GM18909 (cell line): ENCODE results near the gene SRGAP2C.
"Not testable (repeated sequence)": the region's sequence is repeated elsewhere in the genome, so short reads cannot be mapped to it uniquely, and the experiment has no call there.

ENCODE experiments used
- ATAC-seq: cut with Tn5 transposase; IDR thresholded peaks from one replicate; pipeline ENCODE4 v1.9.1; 2021; ENCODE audit warnings: mild to moderate bottlenecking; ENCODE audit not compliant: unreplicated experiment, poor library complexity

The SRGAP2C gene

DNA sequence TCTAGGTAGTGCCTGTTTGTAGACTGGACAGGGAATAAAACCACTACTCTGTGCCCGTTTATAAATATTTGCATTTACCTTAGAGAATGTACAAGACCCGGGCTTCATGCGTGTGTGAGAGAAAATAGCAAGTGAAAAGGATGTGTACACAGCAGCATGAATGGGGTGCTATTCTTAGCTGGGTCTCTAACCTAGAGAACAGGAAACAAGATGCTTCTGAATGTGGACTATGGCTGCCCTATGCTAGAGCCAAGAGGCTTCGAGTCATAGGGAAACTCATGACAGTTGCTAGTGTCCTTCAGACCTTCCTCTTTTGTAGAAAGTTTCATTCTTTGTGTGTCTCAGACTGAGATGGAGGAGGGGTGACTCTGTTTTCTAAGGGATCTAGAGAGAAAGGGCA lies 39.9 kb downstream of the SRGAP2C start:
- ATAC-seq, result peak; percentile 99

DNA sequence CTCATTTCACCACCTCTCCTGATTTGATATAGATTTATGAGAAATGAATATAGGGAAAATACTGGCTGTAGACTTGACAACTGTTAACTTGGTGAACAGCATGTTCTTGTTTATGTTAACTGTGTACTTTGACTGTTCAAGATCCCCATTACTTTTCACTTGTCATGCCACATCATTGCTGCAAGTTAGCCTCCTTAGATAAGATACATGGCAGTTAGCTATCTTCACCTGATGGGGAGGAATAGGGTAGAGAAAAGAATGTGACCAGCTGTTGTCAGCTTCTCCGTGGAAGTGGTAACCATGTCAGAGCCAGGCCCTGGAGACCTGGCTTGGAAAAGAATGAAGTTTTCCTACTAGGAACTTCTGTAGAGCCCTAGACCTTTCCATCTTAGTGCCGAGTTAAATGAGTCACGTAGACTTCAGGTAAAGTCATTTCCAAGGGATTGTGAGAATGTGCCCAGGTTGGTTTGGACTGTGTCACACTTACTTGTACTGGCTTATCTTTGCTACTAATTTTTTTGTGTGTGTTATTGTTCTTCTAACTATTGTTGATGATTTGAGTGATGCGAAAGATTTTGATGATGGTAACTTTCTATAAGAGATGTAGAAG lies 41.6 kb downstream of the SRGAP2C start:
- not testable (repeated sequence) for ATAC-seq

DNA sequence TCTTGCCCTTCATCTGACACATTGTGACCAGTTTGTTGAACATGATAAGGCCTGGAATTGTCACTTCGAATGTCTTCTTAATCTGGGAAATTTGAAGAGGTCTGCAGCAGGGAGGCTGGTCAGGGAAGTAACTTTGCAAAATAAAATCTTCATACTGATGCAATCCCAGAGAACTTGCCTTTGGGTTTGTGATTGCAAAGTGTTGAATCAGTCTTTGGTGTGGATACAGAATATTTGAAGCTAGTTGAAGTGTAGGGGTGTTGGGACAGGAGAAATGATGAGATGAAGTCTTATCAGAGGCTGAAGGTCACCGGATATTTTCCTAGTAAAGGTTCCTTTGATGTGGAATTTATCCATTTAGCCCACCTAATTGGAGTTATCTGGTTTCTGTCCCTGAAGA lies 42.1 kb downstream of the SRGAP2C start:
- not testable (repeated sequence) for ATAC-seq

DNA sequence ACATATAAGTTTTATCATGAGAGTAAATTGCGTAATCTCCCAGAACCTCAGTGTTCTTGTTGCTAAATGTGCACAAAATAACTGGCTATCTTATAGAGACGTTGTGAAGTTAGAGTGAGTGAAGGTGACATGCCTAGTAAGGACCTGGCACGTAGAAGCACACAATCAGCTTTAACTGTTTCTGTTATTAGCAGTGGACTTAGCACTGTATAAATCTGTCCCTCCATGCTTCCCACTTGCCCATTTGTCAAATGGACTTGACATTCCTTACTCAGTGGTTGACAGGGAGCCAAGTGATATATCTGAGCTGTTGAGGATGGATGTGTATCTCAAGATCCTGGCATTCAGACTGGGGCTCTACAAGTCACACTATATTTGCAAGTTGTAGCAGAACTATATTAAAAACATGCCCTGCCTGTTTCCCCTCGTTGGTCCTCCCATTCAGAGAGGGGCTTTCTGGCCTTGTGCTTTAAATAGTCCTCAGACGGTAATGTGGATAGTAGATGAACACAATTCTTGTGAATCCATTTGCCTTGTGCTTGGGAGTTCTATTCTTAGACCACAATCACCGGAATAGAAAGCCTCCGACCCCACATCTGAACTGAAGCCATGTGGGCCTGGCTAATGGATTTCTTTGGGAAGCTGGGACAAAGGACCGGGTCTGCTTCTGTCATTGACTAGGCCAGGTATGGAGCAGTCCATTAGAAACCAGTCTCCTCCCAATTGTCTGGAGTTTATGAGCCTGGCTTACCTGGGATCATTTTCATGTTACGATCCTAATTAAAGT lies 43.0 kb downstream of the SRGAP2C start:
- ATAC-seq, result not testable (repeated sequence)

DNA sequence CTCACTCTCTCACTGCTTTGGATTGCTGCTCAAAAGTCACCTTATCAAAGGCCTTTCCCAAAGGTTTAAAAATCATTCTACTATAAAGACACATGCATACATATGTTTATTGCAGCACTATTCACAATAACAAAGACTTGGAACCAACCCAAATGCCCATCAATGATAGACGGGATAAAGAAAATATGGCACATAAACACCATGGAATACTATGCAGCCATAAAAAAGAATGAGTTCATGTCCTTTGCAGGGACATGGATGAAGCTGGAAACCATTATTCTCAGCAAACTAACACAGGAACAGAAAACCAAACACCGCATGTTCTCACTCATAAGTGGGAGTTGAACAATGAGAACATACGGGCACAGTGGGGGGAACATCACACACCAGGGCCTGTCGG lies 45.9 kb downstream of the SRGAP2C start:
- ATAC-seq, result not testable (repeated sequence)

DNA sequence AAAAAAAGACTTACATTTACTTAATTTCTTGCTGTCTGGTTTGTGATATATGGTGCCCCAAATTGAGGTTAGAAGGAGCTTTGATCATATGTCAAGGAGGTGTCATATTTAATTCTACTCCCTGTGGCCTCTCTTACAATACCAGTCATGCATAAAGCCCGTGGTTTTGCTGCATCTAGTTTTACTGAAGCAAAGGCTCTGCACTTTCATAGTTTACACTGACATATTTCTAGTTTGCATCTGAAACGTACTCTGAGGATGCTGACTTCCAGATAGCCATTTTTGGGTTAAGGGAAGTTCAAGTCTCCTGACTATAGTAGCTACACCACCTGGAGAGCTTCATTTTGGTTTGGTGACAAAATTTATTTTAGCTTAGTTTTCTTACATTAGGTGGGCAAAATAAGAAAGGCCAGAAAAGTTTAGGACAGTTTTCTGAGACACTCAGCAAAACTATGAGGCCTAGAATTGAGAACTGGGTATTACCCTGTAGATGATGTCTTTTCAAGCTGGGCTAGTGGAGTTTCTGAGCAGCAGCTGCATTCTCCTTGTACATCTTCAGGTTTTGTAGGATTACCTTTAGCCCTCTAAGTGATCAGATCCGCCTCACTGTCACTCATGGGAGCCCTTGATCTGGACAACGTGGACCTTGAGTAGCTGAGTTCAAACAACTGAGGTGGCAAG lies 47.8 kb downstream of the SRGAP2C start:
- ATAC-seq, result peak; percentile 77

DNA sequence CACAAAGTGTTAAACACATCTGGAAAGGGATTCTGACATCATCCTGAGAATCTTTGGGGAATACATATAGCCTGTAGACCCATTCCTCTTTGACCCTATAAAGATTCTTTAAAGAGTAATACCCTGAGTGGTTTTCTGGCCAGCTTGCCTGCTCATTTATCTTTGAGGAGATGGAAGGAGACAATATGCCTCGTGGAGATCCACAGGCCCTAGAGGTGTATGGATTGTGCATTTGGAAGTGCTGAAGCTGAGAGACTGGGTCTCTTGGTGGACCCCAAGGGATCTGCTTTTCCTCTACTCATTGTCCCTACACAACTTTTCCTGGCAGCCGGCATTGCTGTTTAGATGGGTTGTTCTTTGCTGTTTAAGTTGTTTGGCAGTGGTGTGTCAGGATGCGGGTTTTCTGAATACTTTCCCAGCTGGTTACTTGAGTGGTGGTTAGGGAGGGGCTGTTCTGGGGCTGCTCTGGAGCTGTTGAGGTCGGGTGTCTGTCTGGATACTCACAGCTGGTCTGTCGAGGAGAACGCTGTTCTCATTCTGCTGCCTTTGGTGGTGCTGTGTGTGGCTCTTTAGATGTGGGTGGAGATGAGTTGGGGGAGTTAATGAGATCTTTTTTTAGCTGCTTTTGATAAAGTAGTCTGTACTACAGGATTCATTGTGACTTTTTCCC lies 49.5 kb downstream of the SRGAP2C start:
- not testable (repeated sequence) for ATAC-seq

DNA sequence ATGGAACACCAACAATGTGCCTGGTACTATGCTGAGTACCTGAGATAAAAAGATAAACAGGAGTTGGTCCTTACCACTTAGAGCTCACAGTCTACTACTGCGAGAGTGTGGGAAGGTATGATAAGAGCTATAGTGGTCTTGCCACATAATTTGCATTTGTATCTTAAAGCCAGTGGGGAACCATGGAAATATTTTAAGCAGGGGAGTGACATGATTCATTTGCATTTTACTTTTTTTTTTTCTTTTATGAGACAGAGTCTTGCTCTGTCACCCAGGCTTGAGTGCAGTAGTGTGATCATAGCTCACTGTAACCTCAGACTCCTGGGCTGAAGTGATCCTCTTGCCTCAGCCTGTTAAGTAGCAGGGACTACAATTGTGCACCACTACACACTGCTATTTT lies 53.6 kb downstream of the SRGAP2C start:
- peak; percentile 91 for ATAC-seq

DNA sequence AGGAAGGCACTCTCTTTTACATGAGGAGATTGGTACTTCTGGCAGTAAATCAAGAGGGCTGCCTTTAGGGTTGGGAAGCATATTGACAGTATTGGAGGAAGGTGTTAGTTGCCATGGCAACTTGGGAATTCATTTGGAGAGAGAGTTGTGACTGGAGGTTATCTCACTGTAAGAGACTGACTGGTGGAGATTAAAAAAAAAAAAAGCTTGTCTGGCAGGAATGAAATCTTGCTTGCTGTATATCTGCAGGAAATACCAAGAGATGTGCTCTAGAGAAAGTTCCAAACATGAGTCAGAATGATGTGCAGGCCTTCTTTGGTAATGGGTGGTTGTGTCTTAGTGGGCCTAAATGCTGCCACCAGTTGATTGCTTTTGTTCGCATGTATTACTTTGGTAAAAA lies 59.1 kb downstream of the SRGAP2C start:
- not testable (repeated sequence) for ATAC-seq

DNA sequence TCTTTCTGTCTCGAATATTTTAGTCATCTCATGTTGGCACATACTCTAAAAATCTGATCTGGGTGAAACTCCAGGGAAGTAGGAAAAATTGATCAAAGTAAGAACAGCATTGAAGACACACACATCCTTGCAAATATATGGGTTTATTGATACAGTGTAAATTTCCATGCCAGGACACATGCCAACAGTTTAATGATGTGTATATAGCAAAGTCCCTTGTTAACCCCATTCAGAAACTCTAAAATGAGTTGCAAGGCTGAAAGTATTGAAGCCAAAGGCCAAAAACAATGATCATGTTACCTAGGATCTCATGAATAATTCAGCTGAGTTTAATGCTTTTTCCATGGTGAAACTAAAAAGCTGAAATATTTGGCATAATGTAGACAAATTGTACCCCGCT lies 61.6 kb downstream of the SRGAP2C start:
- ATAC-seq, result not testable (repeated sequence)

DNA sequence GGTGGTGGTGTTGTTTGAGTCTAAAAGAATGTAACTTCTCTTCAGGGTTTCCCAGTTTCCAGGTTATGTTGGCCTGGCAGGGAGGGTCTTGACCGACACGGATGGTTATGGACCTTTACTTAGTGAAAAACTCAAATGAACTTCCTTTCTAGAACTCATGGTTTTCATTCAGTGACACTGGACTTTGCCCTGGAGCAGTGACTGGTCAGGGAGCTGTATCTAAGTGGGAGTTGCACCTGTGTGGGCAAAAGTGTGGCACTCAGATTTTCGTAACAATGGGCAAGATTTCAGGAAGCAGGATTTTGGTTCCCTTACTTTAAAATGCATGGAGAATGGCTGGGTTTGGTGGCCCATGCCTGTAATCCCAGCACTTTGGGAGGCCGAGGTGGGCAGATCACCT lies 67.9 kb downstream of the SRGAP2C start:
- not testable (repeated sequence) for ATAC-seq

DNA sequence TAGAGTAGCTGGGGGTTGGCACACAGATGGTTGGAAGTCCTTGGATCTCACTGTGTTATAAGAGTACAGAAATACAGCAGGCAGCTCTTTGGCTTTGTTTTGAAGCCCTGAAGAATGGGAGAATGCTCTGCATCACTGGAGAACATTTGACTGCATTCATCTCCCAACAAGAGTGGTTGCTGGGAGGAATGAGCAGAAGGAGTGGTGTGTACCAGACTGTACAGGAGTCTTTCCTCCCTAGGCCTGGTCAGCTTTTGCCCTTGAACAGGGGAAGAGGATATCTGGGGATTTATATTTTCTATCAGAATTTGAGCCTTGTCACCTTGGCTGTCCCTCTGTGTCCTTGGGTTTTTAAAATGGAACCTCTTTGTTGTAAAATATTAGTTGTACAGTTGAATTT lies 69.8 kb downstream of the SRGAP2C start:
- not testable (repeated sequence) for ATAC-seq

DNA sequence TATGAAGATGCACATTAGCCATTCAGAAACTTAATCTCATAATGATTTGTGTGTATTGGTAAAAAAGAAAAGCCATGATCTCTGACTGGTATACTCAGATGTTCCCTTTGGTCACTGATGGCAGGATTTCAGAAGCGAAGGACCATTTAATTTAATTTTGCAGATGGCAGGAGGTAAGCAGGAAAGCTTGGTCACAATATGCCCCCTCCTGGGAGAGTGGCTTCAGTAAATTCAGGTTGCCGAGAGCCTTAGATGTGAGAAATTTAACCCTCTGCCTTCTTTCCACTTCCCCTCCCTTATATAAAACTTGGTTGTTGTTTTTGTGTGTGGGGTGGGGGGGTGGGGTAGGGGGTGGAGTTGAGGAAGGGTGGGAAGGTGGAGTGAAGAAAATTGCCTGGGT lies 72.9 kb downstream of the SRGAP2C start:
- not testable (repeated sequence) for ATAC-seq

DNA sequence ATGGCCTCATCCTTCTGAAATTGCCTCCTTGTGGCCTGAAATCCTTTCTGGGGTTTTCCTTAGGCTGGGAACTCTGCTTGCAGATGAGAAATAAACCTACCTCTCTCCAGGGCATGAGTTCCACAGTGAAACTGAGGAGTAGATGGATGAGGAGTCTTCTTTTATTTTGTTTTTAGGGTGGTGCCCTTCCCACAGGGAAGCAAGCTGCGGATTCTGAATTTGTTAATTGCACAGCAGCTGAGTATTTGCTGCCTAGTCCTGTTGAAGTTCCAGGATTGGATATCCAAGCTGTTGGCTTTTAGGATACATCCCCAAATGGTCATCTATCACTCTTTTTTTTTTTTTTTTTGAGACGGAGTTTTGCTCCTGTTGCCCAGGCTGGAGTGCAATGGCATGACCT lies 73.4 kb downstream of the SRGAP2C start:
- ATAC-seq, result not testable (repeated sequence)

DNA sequence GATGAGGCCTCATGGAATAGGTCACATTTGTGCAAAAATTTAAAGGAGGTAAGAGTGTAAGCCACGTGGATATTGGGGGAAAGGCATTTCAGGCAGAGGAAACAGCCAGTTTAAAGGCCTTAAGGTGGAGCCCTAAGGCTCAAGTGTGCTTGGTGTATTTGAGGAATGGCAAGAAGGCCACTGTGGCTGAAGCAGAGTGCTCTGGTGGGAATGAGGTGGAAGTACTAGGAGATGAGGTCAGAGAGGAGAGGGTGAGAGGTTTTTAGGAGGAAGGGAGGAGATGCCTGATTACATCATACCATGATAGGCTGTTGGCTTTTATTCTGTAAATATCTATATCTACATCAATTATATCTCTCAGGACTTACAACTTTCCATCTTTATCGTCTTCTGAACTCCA lies 75.4 kb downstream of the SRGAP2C start:
- ATAC-seq, result not testable (repeated sequence)

DNA sequence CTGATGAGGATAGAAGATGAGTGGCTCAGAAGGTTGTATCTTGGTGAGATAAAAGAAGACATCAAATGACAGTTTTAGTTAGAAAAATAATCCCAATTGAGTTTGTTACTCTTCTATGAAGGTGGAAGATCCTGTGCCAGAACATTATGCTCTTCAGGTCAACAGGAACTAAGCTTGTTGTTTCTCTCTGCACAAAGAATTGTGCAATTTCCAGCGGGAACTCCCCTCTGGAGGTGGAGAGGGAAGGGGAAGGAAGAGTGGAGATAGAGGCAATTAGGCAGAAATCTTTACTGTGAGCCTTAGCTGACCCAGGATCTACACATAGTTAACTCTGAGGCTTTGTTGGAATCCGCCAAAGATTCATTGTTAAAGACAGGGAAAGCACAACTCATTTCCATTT lies 77.4 kb downstream of the SRGAP2C start:
- ATAC-seq, result not testable (repeated sequence)

DNA sequence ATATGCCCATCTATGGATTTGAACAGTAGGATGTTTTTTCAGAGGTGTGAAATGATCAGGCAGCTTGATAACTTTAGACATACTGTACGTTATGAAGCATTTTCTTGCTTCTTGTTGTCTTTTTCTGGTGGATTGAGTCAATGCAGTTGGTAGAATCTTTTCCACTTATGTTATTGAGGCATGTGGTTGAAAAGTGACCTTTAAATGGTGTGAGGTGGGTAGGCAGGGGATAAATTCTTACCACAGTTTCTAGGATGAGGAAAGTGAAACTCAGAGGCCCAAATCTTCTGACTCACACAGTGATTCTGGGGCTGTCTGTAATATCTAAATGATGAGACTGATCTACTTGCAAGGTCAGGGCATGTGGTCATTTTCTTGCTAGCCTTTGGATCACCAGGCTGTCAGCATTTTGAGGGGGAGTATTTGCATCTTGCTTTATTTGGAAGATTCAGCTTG lies 79.0 kb downstream of the SRGAP2C start:
- ATAC-seq, result peak; percentile 79

DNA sequence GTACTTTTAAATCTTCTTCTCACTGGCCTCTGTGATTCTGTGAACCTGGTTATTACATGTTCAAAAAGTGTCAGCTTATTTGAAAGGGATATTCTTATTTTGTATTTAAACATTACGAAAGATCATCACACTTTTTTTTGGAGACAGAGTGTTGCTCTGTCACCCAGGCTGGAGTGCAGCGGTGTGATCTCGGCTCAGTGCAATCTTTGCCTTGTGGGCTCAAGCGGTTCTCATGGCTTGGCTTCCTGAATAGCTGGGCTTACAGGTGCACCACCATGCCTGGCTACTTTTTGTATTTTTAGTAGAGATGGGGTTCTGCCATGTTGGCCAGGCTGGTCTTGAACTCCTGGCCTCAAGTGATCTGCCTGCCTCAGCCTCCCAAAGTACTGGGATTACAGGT lies 82.3 kb downstream of the SRGAP2C start:
- ATAC-seq, result not testable (repeated sequence)

DNA sequence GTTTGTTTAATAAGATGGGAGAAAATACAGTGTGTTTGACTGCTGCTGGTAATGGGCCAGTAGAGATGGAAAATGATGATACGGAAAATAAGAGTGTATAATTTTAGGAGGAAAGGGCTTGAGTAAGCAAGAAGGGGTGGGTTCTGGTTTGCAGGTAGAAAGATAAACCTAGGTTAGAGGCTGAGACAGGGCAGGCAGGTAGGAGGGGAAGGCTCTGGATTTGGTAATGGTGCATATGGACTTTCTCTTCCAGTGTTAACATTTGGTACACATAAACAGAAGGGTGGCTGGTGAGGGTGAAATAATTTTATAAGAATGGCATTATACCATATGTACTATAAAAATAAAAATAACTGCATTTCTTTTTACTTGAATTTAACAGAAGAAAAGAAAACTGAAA lies 84.5 kb downstream of the SRGAP2C start:
- ATAC-seq, result not testable (repeated sequence)

DNA sequence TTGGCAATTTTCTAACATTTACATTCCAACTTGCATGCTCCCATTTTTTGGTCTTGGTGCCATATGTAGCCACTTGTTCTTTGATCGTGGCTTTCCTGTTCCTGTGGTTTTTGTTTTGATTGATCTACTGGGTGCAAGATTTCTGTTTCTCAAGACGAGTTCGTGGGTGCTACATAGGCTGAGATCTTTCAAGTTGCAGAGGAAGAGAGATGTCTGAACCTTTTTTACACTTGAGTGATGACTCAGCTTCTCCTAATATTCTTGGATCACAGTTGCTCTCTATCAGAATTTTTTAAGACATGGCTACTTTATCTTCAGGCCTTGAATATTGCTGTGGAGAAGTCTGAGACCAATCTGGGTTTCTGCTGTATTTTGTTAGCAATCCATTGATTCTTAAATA lies 85.2 kb downstream of the SRGAP2C start:
- not testable (repeated sequence) for ATAC-seq
